HG03457 (cell line): ENCODE data around the gene ATP5MC2.
A peak's percentile ranks its signal among the peaks of the same experiment; 100 is the strongest.
"Not testable (repeated sequence)": the region's sequence is repeated elsewhere in the genome, so short reads cannot be mapped to it uniquely, and the experiment has no call there.

Experiments used
- ATAC-seq: cut with Tn5 transposase; IDR thresholded peaks from one replicate; pipeline ENCODE4 v1.9.1; 2021; ENCODE audit warnings: moderate number of reproducible peaks; ENCODE audit not compliant: unreplicated experiment

The ATP5MC2 gene

DNA sequence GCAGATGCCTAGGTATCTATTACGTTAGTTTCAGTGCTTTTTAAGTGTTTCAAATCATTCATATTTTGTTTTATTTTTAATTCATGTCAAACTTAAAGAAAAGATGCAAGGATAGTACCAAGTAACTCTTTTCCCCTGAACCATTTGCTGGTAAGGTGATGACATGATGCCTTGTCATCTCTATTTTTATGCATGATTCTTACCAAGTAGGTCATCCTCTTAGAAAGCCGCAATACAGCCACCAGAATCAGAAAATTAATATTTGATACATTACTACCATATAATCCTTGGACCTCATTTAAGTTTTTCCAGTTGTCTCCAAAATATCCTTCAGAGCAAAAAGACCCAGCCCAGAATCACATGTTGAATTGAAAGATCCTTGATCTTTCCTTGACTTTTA, 22.3 kb downstream of the ATP5MC2 start:
- no peak for ATAC-seq

DNA sequence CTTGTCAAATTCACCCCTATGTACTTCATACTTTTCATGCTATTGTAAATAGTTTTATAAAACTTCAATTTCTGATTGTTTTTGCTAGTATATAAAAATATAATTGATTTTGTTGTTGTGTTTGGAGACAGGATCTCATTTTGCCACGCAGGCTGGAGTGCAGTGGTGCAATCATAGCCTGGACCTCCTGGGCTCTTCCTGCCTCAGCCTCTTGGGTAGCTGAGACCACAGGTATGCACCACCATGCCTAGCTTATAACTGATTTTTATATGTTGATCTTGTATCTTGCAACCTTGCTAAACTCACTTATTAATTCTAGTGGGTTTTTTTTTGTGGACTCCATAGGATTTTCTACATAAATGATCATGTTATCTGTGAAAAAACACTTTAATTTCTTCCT, 23.5 kb downstream of the ATP5MC2 start:
- no peak for ATAC-seq

DNA sequence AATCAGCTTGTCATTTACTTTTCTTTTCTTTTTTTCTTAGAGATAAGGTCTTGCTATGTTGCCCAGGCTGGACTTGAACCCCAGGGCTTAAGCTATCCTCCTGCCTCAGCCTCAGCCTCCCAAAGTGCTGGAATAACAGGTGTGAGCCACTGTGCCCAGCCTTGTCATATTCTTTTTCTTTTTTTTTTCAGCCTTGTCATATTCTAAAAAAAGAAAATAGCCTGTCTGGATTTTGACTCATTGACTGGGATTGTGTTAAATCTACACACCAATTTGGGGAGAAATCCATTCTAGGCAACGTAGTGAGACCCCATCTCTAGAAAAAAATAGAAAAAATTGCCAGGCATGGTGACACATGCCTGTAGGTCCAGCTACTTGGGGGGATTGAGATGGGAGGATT, 24.1 kb downstream of the ATP5MC2 start:
- ATAC-seq: no peak

DNA sequence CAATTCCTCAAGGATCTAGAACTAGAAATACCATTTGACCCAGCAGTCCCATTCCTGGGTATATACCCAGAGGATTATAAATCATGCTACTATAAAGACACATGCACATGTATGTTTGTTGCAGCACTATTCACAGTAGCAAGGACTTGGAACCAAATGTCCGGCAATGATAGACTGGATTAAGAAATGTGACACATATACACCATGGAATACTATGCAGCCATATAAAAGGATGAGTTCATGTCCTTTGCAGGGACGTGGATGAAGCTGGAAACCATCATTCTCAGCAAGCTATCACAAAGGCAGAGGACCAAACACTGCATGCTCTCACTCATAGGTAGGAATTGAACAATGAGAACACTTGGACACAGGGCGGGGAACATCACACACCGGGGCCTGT, 29.6 kb downstream of the ATP5MC2 start:
- ATAC-seq: not testable (repeated sequence)

DNA sequence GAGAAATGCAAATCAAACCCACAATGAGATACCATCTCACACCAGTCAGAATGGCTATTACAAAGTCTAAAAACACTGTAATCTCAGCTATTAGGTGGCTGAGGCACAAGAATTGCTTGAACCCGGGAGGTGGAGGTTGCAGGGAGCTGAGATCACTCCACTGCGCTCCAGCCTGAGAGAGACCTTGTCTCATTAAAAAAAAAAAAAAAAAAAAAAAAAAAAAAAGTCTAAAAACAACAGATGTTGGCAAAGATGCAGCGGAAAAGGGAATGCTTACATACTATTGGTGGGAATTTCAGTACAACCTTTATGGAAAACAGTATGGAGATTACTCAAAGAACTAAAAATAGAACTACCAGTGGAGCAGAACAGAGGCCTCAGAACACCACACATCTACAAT, 30.7 kb downstream of the ATP5MC2 start:
- no peak for ATAC-seq

DNA sequence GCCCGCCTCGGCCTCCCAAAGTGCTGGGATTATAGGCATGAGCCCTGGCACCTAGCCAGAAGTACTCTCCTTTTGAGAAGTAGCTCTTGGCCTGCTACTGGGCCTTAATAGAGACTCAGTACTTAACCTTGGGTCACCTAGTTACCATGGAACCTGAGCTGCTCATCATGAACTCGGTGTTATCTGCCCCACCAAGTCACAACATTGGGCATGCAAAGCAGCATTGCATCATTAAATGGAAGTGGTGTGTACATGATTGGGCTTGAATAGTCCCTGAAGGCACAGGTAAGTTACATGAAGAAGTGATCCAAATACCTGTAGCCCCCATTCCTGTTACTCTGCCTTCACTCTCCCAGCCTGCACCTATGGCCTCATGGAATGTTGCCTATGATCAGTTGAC, 31.8 kb downstream of the ATP5MC2 start:
- ATAC-seq: no peak

DNA sequence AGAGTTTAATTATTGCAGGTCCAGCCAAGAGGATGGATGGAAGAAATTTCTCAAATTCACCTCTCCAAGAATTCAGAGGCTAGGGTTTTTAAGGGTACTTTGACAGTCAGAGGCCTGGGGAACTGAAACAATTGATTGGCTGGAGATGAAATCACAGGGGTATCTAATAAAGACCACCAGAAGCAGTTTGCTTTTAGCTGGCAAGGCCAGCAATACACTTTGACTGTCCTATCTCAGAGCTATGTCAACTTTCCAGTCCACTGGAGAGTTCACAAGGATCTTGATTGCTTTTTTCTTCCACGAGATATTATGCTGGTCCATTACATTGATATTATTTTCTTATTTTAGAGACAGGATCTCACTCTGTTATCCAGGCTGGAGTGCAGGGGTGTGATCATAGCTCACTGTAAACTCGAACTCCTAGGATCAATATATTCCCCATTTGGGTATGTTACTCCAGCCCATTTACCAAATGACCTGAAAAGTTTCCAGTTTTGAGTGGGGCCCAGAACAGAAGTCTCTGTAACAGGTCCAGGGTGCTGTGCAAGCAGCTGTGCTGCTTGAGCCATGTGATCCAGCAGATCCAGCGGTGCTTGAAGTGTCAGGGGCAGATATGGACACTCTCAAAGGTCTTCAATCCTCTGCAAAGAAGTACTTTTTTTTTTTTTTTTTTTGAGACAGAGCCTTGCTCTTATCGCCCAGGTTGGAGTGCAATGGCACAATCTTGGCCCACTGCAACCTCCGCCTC, 32.5 kb downstream of the ATP5MC2 start:
- ATAC-seq: no peak

DNA sequence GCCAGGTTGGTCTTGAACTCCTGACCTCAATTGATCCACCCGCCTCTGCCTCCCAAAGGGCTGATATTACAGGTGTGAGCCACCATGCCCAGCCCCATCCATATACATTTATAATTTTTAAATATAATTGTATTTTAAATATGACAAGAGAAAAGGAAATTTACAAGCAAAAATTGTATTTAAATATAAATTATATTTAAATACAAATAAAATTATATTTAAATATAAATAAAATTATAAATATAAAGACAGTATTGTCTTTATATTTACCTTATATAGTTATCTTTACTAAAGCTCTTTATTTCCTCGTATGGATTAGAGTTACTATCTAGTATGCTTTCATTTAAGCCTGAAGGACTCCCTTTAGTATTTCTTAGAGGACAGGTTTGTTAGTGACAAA, 37.8 kb downstream of the ATP5MC2 start:
- no peak for ATAC-seq

DNA sequence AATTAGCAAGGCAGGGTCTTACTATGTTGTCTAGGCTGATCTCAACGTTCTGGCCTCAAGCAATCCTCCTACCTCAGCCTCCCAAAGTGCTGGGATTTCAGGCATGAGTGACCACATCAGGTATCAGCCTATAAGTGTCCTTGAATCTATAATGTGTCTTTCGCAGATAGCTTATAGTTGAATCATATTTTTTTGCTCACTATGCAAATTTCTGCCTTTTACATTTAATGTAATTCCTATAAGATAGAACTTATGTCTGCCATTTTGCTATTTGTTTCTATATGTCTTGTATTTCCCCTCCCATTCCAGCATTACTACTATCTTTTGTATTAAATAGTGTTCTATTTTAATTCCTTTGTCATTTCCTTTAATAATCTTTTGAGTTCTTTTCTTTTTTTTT, 39.2 kb downstream of the ATP5MC2 start:
- no peak for ATAC-seq

DNA sequence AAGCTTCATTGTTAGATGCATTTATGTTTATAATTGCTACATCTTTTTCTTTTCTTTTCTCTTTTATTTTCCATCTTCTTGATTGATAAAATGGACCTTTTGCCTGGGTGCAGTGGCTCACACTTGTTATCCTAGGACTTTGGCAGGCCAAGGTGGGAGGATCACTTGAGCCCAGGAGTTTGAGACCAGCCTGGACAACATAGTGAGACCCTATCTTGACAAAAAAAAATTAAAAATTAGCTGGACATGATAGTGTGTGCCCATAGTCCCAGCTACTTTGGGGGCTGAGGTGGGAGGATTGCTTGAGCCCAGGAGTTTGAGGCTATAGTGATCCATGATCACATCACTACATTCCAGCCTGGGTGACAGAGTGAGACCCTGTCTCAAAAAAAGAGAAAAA, 40.2 kb downstream of the ATP5MC2 start:
- ATAC-seq: not testable (repeated sequence)

DNA sequence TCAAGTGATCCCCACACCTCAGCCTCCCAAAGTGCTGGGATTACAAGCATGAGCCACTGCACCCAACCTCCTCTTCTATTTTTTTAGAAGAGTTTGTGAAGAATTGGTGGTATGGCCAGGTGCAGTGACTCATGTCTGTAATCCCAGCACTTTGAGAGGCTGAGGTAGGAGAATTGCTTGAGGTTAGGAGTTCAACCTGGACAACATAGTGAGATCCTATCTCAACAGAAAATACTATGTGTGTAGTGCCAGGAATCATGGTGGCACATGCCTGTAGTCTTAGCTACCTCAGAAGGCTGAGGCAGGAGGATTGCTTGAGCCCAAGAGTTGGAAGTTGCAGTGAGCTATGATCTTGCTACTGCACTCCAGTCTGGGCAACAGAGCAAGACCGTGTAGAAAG, 44.2 kb downstream of the ATP5MC2 start:
- no peak for ATAC-seq

DNA sequence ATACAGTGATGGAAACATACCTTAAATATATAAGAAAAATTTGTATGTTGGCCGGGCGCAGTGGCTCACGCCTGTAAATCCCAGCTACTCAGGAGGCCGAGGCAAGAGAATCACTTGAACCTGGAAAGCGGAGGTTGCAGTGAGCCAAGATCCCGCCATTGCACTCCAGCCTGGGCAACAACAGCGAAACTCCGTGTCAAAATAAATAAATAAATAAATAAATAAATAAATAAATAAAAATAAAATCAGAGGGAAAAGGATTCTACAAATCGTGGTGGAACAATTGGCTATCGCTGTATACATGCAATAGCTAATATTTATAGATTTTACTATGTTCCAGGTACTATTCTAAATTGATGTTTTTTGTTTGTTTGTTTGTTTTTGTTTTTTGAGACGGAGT, 48.0 kb downstream of the ATP5MC2 start:
- no peak for ATAC-seq

DNA sequence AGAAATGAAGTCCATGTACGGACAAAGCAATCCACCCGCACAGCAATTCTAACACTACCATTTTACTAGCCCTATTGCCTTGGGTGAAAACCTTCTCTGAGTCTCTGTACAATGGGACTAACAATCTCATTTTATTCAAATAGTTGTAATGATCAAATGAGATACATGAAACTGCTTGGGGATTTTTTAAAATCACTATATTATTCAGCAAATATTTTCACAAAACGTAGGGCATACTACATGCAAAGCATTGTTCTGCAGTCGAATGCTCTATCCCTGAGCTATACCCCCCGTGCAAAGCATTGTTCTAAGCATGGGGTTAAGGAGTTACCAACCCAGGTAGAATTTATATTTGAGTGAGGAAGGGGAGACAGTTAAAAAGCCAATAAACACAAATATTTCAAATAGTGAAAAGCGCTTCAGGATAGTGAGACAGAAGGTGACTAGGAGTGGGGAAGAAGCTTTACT, 49.1 kb downstream of the ATP5MC2 start:
- peak; percentile 1 for ATAC-seq

DNA sequence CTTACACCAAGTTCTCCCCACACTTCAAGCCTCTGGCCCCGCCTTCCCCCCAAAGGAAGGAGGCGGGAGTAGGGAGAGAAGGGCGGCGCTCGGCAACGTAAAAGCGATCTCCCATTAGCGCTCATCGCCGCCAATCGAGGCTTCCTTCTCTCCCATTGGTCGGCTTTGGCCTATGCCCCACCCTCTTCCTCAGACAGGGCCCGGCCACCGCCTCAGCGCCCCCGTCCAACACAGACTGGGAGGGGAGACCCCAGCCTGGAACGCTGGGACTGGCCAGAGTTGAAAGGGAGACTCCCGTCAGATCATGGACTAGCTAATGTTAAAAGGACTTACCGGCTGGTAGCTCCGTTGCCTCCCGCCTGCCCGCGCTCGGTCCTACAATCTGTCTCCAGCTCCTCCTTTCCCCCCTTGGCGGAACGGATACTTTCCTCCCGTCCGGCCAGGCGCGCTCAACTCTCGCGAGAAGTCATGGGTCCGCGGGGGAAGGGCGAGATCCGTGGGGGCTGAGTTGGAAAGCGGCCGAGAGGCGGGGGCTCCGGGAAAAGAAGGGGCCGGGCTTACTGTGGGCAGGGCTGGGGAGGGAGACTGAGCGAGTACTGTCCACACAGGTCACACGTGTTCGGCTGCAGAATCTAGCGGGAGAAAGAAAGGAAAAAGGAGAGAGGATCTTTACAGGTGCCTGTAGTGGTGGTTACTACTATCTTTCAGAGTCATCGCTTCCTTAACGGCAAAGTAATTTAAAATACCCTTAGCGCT, 49.8 kb downstream of the ATP5MC2 start, which contains the start of gene ATF7:
Gene ATF7 (minus strand): TSS at position 437 of the 756 bp plus-strand sequence. CDS start 25,382 bp downstream, outside the sequence.
- ATAC-seq: peak; percentile 89

DNA sequence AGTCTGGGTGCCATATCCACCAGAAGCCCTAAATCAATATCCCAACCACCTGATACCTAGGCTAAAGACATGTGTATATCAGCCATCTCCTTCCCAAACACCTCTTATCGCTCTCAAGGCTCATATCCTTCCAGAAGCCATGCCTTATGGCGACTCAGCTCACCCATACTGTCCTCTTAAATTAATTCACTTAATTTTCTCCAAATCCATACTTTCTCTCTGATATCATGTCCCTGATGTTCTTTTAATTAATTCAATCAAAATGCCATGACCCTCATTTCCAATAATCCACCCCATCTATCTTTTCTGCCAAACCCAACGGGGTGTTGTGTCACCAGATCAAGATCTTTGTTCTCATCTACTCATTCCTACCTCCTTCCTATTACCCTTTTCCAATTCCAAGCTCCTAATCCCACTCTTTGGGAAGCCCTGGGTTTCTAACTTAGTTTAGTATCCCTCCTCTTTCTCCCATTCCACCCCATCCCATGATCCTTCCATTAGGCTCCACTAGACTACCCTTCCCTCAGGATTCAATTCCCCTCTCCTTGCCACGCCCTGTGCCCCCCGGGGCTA, 50.4 kb downstream of the ATP5MC2 start:
- ATAC-seq: no peak

DNA sequence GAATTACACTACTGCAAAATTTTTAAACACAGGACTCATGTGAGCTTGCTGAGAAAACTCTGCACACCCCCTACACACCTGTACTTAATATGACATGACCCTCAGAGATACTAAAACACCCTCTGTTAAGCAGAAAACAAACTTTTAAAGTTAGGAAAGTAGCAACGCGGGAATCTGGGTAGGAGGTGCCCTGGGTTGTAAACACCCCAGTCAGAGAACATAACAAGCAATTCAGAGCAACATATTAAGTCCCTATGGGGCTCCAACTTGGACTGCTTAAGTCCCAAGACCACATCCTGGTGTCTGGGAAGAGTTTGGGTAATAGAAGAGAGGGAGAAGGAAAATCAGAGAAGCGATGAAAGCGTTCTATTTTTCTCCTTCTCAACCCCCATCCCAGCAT, 50.9 kb downstream of the ATP5MC2 start:
- ATAC-seq: no peak

DNA sequence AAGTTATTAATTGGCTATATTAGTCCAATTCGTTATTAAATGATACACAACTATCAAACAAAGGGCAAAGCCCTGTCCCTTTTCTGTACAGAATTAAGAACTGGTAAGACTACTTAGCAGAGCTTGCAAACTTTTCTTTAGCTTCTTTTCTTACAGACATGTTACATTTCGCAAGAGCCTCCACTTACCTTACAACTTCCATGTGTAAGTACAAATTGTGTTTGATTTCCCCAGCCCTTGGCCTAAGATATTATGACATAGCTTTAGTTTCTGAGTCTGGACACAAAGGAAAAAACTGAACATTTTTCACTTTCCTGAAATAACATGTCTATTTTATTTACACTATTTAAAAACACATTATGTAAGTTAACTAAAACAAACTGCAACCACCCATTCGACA, 51.4 kb downstream of the ATP5MC2 start:
- no peak for ATAC-seq

DNA sequence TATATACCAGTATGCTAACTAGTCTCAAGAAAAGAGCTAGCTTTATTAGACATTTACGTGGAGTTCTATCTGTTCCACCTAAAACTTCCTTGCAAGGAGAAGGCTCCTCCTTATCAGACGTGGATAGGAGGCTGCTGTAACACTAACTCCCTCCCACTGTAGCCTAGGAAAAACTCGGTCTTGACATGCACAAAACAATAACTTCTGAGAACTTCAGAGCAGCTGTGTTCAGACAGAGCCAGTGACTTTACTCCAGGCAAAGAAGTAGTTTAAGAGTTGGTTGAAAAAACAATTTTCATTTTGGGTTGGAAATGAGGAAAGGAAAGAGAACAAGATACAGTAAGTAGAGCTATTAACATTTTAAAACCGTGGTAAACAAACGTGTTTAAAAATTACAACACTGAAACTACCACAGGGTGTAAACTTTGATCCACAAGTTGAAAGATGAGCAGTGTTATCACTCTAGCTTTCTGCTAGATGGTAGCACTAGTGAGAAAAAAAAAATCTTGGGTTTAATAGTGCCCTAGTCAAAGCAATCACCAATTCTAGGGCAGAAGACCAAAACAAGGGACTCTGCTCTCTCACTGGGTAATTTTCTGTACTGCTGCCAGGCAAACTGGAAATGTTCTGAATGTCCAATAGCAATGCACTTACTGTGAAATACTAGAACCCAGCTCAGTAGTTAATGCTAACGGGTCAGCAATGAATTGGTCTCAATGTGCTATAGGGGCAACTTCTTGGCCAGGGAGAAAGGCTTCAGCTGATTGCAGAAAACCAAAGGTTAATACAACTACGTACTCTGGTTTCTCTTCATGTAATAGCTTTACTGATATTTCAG, 52.1 kb downstream of the ATP5MC2 start:
- ATAC-seq: no peak

DNA sequence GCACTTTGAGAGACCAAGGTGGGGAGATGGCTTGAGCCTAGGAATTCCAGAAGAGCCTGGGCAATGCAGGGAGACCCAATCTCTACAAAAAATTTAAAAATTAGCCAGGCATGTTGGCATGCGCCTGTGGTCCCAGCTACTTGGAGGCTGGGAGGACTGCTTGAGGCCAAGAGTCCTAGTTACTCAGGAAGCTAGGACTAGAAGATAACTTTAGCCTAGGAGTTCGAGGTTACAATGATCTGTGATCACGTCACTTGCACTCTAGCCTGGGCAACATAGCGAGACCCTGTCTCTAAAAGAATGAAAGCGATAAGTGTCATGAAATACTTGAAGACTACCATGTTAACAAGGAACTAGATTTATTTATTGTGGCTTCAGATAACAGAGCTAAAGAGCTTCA, 53.2 kb downstream of the ATP5MC2 start:
- no peak for ATAC-seq

DNA sequence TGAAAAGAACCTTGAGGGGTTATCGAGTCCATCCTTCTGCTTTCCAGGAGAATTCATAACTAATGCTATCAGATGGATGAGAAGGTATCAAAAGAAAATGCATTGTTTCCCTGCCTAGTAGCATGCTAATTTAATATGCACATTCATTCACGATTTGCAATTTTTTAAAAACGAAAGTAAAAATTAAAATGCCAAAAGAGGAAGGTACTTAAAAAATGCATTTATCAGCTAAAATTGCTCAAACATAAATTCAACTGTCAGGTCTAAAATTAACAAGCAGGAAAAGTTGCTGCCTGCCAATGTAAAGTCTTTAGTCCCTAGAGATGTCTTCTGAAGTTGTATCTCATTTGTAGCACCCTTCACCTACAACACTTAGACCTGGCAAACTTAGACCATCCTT, 57.6 kb downstream of the ATP5MC2 start:
- no peak for ATAC-seq

DNA sequence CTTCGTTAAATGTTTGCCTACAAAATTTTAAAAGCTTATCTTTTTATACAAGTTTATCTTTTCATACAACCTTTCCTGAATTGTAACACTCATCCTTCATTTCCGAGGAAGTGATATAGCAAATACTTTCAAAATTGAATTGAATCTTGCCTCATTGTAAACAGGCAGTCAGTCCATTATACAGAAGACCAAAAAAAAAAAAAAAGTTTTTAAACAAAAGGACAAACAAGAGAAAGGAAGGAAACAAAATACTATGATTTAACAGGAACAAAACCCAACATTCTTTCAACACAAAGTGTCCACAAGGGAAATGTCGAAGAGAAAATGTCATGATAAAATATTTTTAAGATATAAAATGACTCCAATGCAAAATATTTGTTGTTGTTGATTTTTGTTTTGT, 58.2 kb downstream of the ATP5MC2 start:
- ATAC-seq: no peak
